ENCODE data around the gene MOB3A.
"Not testable (repeated sequence)": the region's sequence is repeated elsewhere in the genome, so short reads cannot be mapped to it uniquely, and the experiment has no call there.

Gene MOB3A

GRCh38 chr19:2036424-2036823, 59.7 kb downstream of the MOB3A start:
- Histone ChIP-seq H3K27ac (ENCODE audit: low read length) (no peak overlapping the region), H3K4me1 (ENCODE audit: insufficient read depth, low read length) (peaks cover 3% of the 10 kb centered on the region; the same call in 1 of the 2 replicates), H3K36me3 (ENCODE audit: insufficient read depth, low read depth, low read length) (peaks cover 35% of the 10 kb centered on the region), H3K27me3 (ENCODE audit: insufficient read depth, low read length) (no peaks in the 10 kb centered on the region), H3K9ac (ENCODE audit: low read depth, low read length) (no peak overlapping the region), H3K9me3 (ENCODE audit: insufficient read depth, low read depth, low read length) (no peaks in the 10 kb centered on the region), H3K4me3 (ENCODE audit: low read length) (no peak overlapping the region)

DNA sequence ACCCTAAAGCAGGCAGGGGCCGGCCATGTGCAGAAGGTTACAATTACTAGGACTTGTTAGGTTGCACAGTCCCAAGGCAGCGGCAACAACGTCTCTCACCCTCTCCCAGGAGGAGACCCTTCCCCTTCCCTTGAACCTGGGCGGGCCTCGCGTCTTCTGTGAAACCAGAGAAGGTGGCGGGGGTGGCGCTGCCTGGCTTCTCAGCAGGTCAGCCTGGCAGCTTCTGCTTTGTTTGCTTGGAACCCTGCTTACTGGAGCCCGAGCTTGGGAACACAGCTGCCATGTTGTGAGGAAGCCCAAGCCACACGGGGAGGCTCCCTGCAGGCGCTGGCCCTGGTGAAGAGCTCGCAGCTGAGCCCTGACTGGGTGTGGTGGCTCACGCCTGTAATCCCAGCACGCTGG, 60.5 kb downstream of the MOB3A start:
- peaks cover 26% of the 10 kb centered on the region for H3K36me3 ChIP-seq (ENCODE audit: insufficient read depth, low read depth, low read length)
- H3K27ac ChIP-seq (ENCODE audit: low read length) = no peak overlapping the region
- no peaks in the 10 kb centered on the region for H3K27me3 ChIP-seq (ENCODE audit: insufficient read depth, low read length)
- H3K4me3 ChIP-seq (ENCODE audit: low read length) = peak overlapping the region; percentile 30; the same call in 1 of the 2 replicates
- peak overlapping the region; percentile 48; the same call in 1 of the 2 replicates for H3K9ac ChIP-seq (ENCODE audit: low read depth, low read length)
- H3K4me1 ChIP-seq (ENCODE audit: insufficient read depth, low read length) = no peaks in the 10 kb centered on the region
- H3K9me3 ChIP-seq (ENCODE audit: insufficient read depth, low read depth, low read length) = no peaks in the 10 kb centered on the region

DNA sequence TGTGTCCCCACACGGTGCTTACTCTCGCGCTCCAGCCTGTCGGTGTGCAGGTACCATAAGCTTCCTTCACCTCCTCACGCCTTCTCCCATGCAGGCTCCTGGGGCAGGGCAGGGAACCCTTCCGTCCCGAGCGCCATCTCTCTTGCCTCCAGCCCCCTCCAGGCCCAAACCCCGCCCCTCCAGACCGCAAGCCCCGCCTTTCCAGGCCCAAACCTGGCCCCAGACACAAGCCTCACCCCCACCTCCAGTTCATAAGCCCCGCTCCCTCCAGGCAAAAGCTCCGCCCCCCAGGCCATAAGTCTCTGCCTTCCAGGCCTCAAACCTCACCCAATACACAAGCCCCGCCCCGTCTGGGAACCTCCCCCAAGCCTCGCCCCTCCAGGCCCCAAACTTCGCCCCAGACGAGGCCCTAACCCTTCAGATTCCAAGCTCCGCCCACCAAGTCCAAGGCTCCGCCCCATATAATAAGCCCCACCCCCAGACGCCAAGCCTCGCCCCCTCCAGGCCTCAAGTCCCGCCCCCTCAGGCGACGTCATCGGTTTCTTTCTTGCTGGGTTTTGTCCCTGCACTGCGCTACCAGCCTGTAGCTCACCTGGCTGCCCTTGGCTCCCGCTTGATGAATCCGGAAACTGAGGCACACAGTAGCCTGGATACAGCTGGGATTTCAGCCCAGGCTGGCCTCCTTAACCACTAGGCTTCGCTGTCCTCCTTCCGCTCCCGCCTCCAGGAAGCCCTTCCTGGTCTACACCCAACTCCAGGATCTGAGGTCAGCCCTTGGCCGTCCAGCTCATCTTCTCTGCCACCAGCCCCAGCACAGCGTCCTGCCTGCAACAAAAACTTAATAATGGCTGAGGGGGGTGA, 61.2 kb downstream of the MOB3A start:
- peak overlapping the region; percentile 30; the same call in 1 of the 2 replicates for H3K4me3 ChIP-seq (ENCODE audit: low read length)

DNA sequence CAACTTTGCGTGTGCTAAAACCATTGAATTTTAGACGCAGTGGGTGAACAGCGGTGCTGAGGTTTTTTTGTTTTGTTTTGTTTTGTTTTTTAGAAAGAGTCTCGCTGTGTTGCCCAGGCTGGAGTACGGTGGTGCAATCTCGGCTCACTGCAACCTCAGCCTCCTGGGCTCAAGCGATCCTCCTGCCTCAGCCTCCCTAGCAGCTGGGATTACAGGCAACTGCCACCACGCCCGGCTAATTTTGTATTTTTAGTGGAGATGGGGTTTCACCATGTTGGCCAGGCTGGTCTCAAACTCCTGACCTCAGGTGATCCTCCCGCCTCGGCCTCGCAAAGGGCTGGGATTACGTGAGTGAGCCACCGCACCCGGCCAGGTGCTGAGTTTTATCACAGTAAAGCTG, 61.9 kb downstream of the MOB3A start:
- H3K36me3 ChIP-seq (ENCODE audit: insufficient read depth, low read depth, low read length) = peaks cover 13% of the 10 kb centered on the region; the same call in 1 of the 2 replicates
- H3K9me3 ChIP-seq (ENCODE audit: insufficient read depth, low read depth, low read length); H3K9ac ChIP-seq (ENCODE audit: low read depth, low read length); H3K4me1 ChIP-seq (ENCODE audit: insufficient read depth, low read length); H3K27me3 ChIP-seq (ENCODE audit: insufficient read depth, low read length); H3K27ac ChIP-seq (ENCODE audit: low read length); H3K4me3 ChIP-seq (ENCODE audit: low read length): not testable (repeated sequence)

More for the DNA sequence above, 61.2 kb downstream of the MOB3A start:
- Histone ChIP-seq H3K36me3 (ENCODE audit: insufficient read depth, low read depth, low read length) (peaks cover 20% of the 10 kb centered on the region; the same call in 1 of the 2 replicates), H3K9ac (ENCODE audit: low read depth, low read length) (peak overlapping the region; percentile 48; the same call in 1 of the 2 replicates), H3K9me3 (ENCODE audit: insufficient read depth, low read depth, low read length) (no peaks in the 10 kb centered on the region), H3K27ac (ENCODE audit: low read length) (no peak overlapping the region), H3K4me1 (ENCODE audit: insufficient read depth, low read length) (no peaks in the 10 kb centered on the region), H3K27me3 (ENCODE audit: insufficient read depth, low read length) (no peaks in the 10 kb centered on the region)

DNA sequence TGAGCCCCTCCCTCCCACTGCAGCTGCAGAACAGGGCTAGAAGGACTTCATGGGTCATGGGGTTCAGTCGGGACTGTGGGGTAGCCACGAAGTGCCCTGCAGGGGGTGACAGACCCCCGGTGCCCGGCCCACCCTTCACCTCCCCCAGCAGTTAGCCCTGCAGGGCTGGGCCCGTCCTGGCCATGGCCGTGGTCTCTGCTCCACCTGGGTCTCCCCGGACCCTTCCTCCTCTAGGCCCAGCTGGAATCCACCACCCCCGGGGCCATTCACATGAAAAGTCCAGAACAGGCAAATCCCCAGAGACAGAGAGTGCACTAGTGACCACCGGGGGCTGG, 62.3 kb downstream of the MOB3A start:
- Histone ChIP-seq H3K27ac (ENCODE audit: low read length) (no peak overlapping the region), H3K9me3 (ENCODE audit: insufficient read depth, low read depth, low read length) (no peaks in the 10 kb centered on the region), H3K27me3 (ENCODE audit: insufficient read depth, low read length) (no peaks in the 10 kb centered on the region), H3K4me3 (ENCODE audit: low read length) (no peak overlapping the region), H3K9ac (ENCODE audit: low read depth, low read length) (no peak overlapping the region), H3K36me3 (ENCODE audit: insufficient read depth, low read depth, low read length) (peaks cover 8% of the 10 kb centered on the region; the same call in 1 of the 2 replicates), H3K4me1 (ENCODE audit: insufficient read depth, low read length) (no peaks in the 10 kb centered on the region)

DNA sequence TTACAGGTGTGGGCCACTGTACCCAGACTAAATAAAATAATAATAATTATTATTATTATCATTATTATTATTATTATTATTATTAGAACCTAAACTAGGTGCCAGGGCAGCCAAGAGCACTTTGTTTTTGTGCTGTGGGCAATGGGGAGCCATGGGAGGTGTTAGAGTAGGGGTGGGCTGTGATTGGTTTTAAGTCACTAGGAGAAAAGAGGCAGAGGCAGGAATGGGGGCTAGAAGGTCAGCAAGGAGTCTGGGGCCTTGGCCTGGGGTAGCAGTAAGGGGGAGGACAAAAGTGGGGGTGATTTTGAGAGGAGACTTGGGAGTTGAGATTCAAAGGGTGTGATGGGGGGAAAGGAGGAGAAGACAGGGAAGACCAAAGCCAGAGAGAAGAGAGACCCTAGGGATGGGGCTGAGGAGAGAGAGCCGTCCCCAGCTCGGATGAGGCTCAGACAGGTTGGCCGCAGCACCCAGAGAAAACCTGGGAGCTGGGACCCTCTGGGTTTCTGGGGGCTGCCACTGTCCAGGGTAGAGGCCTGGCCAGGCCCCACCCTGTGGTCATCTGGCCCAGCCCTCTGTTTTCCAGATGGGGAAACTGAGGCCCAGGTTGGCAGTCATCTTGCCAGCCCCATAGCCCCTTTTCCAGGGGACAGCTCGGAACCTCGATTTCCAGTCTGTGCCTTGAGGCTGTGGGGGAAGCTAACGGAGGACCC, 62.9 kb downstream of the MOB3A start:
- H3K4me1 ChIP-seq (ENCODE audit: insufficient read depth, low read length) = no peaks in the 10 kb centered on the region
- H3K9me3 ChIP-seq (ENCODE audit: insufficient read depth, low read depth, low read length) = no peaks in the 10 kb centered on the region
- H3K9ac ChIP-seq (ENCODE audit: low read depth, low read length) = no peak overlapping the region
- no peak overlapping the region for H3K4me3 ChIP-seq (ENCODE audit: low read length)
- H3K27ac ChIP-seq (ENCODE audit: low read length) = no peak overlapping the region
- no peaks in the 10 kb centered on the region for H3K27me3 ChIP-seq (ENCODE audit: insufficient read depth, low read length)
- 0 out of 2 replicates have a peak, but pooled peaks cover 3% of the 10 kb centered on the region for H3K36me3 ChIP-seq (ENCODE audit: insufficient read depth, low read depth, low read length)

- H3K9ac ChIP-seq (ENCODE audit: low read depth, low read length) = no peak overlapping the region
- no peak overlapping the region for H3K4me3 ChIP-seq (ENCODE audit: low read length)
- H3K4me1 ChIP-seq (ENCODE audit: insufficient read depth, low read length) = no peaks in the 10 kb centered on the region
- no peak overlapping the region for H3K27ac ChIP-seq (ENCODE audit: low read length)
- H3K36me3 ChIP-seq (ENCODE audit: insufficient read depth, low read depth, low read length) = no peaks in the 10 kb centered on the region
- H3K9me3 ChIP-seq (ENCODE audit: insufficient read depth, low read depth, low read length) = no peaks in the 10 kb centered on the region
- no peaks in the 10 kb centered on the region for H3K27me3 ChIP-seq (ENCODE audit: insufficient read depth, low read length)
These were observed 63.7 kb downstream of the MOB3A start for GRCh38 chr19:2032296-2032941.

- no peak overlapping the region for H3K4me3 ChIP-seq (ENCODE audit: low read length)
- no peak overlapping the region for H3K9ac ChIP-seq (ENCODE audit: low read depth, low read length)
- H3K4me1 ChIP-seq (ENCODE audit: insufficient read depth, low read length) = no peaks in the 10 kb centered on the region
- no peaks in the 10 kb centered on the region for H3K36me3 ChIP-seq (ENCODE audit: insufficient read depth, low read depth, low read length)
- H3K27ac ChIP-seq (ENCODE audit: low read length) = no peak overlapping the region
- H3K27me3 ChIP-seq (ENCODE audit: insufficient read depth, low read length) = no peaks in the 10 kb centered on the region
- H3K9me3 ChIP-seq (ENCODE audit: insufficient read depth, low read depth, low read length) = 0 out of 2 replicates have a peak, but pooled peaks cover 6% of the 10 kb centered on the region
These were observed 68.8 kb downstream of the MOB3A start for GRCh38 chr19:2027361-2027760.

- Histone ChIP-seq H3K27me3 (ENCODE audit: insufficient read depth, low read length) (no peaks in the 10 kb centered on the region), H3K9ac (ENCODE audit: low read depth, low read length) (no peak overlapping the region), H3K4me3 (ENCODE audit: low read length) (no peak overlapping the region), H3K4me1 (ENCODE audit: insufficient read depth, low read length) (no peaks in the 10 kb centered on the region), H3K27ac (ENCODE audit: low read length) (no peak overlapping the region), H3K9me3 (ENCODE audit: insufficient read depth, low read depth, low read length) (0 out of 2 replicates have a peak, but pooled peaks cover 6% of the 10 kb centered on the region), H3K36me3 (ENCODE audit: insufficient read depth, low read depth, low read length) (no peaks in the 10 kb centered on the region)
These were observed 69.4 kb downstream of the MOB3A start for GRCh38 chr19:2026770-2027169.

DNA sequence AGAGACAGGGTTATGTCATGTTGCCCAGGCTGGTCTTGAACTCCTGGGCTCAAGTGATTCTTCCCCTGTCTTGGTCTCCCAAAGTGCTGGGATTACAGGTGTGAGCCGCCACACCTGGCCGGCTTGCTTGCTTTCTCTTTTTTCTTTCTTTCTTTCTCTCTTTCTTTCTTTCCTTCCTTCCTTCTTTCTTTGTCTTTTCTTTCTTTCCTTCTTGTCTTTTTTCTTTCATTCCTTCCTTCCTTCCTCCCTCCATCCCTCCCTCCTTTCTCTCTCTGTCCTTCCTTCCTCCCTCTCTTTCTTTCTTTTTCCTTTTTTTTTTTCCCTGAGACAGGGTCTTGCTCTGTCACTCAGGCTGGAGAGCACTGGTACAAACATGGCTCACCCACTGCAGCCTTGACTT, 73.8 kb downstream of the MOB3A start:
- H3K9ac ChIP-seq (ENCODE audit: low read depth, low read length) = no peak overlapping the region
- H3K4me3 ChIP-seq (ENCODE audit: low read length) = no peak overlapping the region
- H3K27me3 ChIP-seq (ENCODE audit: insufficient read depth, low read length) = no peaks in the 10 kb centered on the region
- H3K4me1 ChIP-seq (ENCODE audit: insufficient read depth, low read length) = no peaks in the 10 kb centered on the region
- no peak overlapping the region for H3K27ac ChIP-seq (ENCODE audit: low read length)
- H3K36me3 ChIP-seq (ENCODE audit: insufficient read depth, low read depth, low read length) = no peaks in the 10 kb centered on the region
- H3K9me3 ChIP-seq (ENCODE audit: insufficient read depth, low read depth, low read length) = 0 out of 2 replicates have a peak, but pooled peaks cover 6% of the 10 kb centered on the region

GRCh38 chr19:2021453-2022140, 74.5 kb downstream of the MOB3A start:
- 0 out of 2 replicates have a peak, but pooled peaks cover 6% of the 10 kb centered on the region for H3K9me3 ChIP-seq (ENCODE audit: insufficient read depth, low read depth, low read length)
- no peaks in the 10 kb centered on the region for H3K36me3 ChIP-seq (ENCODE audit: insufficient read depth, low read depth, low read length)
- no peaks in the 10 kb centered on the region for H3K27me3 ChIP-seq (ENCODE audit: insufficient read depth, low read length)
- no peak overlapping the region for H3K9ac ChIP-seq (ENCODE audit: low read depth, low read length)
- H3K4me1 ChIP-seq (ENCODE audit: insufficient read depth, low read length) = no peaks in the 10 kb centered on the region
- H3K4me3 ChIP-seq (ENCODE audit: low read length) = no peak overlapping the region
- no peak overlapping the region for H3K27ac ChIP-seq (ENCODE audit: low read length)

Data from iPS-20b (cell line).